DMS153 treated with DMSO at 0.1 percent for 48 hours (cell line): ENCODE measurements around the gene YLPM1.
A peak's percentile ranks its signal among the peaks of the same experiment; 100 is the strongest.
"Not testable (repeated sequence)": the region's sequence is repeated elsewhere in the genome, so short reads cannot be mapped to it uniquely, and the experiment has no call there.

Experiments used
- DNase-seq: peaks from one replicate; lab custom pipeline; 2025; ENCODE audit not compliant: unreplicated experiment; lab: John Stamatoyannopoulos, UW

The YLPM1 gene

GRCh38 chr14:74762917-74763802 is at the start of gene YLPM1:
Gene YLPM1 (plus strand): TSS chr14:74763316. CDS start chr14:74763490, 174 bp downstream.
- DNase-seq, result peak; percentile 97

GRCh38 chr14:74713395-74713735 is 49.8 kb upstream of the YLPM1 start:
- DNase-seq, result no peak

- no peak for DNase-seq
Observed at GRCh38 chr14:74720526-74720925, 42.6 kb upstream of the YLPM1 start.

GRCh38 chr14:74723134-74723533 is 40.0 kb upstream of the YLPM1 start:
- no peak for DNase-seq

- DNase-seq, result no peak
Observed at GRCh38 chr14:74732387-74732786, 30.7 kb upstream of the YLPM1 start.

- no peak for DNase-seq
Observed at GRCh38 chr14:74733221-74733620, 29.9 kb upstream of the YLPM1 start.

- no peak for DNase-seq
Observed at GRCh38 chr14:74735125-74735524, 28.0 kb upstream of the YLPM1 start.

- DNase-seq, result no peak
Observed at GRCh38 chr14:74737753-74738325, 25.3 kb upstream of the YLPM1 start.

- no peak for DNase-seq
Observed at GRCh38 chr14:74739293-74740030, 23.7 kb upstream of the YLPM1 start.

GRCh38 chr14:74747237-74747636 is 15.9 kb upstream of the YLPM1 start:
- no peak for DNase-seq

- DNase-seq, result no peak
Observed at GRCh38 chr14:74754157-74754556, 9.0 kb upstream of the YLPM1 start.

- no peak for DNase-seq
Observed at GRCh38 chr14:74754899-74755298, 8.2 kb upstream of the YLPM1 start.

- no peak for DNase-seq
Observed at GRCh38 chr14:74756326-74756725, 6.8 kb upstream of the YLPM1 start.

GRCh38 chr14:74758505-74758904 is 4.6 kb upstream of the YLPM1 start:
- not testable (repeated sequence) for DNase-seq

GRCh38 chr14:74763803-74764531 is 851 bp downstream of the YLPM1 start:
- DNase-seq, result no peak

- no peak for DNase-seq
Observed at GRCh38 chr14:74765721-74766120, 2.6 kb downstream of the YLPM1 start.

GRCh38 chr14:74771399-74771798 is 8.3 kb downstream of the YLPM1 start:
- no peak for DNase-seq

GRCh38 chr14:74784634-74785033 is 21.5 kb downstream of the YLPM1 start:
- DNase-seq, result no peak

GRCh38 chr14:74785056-74785613 is 22.0 kb downstream of the YLPM1 start:
- DNase-seq, result no peak

GRCh38 chr14:74786796-74787315 is 23.7 kb downstream of the YLPM1 start:
- no peak for DNase-seq
